Activated effector memory CD4-positive, alpha-beta T cell treated with Interleukin-2 at 50 U/mL for 16 hours (primary cell): ENCODE measurements around the gene IPCEF1.
"Not testable (repeated sequence)": the region's sequence is repeated elsewhere in the genome, so short reads cannot be mapped to it uniquely, and the experiment has no call there.

Experiments
- DNase-seq: peaks from one replicate; pipeline ENCODE4 v3.0.0-alpha.2; 2020

Gene IPCEF1

DNA sequence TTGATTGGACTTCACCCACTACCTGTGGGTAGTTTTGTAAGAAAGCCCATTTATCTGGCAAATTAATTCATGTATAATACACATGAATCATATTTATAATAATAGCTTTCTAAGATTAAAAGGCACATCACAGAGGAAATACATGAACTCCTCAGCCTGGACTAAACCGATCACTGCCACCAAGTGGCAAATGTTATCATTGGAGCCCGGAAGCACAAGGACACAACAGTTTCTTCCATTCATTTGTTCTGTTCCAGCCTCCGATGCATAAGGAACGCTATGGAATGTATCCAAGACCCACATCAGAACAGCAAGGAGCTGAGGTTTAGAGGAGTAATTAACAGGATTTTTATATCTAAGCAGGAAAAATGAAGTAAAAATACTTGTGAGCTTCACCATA, 13.9 kb upstream of the IPCEF1 start:
- DNase-seq = no peak

DNA sequence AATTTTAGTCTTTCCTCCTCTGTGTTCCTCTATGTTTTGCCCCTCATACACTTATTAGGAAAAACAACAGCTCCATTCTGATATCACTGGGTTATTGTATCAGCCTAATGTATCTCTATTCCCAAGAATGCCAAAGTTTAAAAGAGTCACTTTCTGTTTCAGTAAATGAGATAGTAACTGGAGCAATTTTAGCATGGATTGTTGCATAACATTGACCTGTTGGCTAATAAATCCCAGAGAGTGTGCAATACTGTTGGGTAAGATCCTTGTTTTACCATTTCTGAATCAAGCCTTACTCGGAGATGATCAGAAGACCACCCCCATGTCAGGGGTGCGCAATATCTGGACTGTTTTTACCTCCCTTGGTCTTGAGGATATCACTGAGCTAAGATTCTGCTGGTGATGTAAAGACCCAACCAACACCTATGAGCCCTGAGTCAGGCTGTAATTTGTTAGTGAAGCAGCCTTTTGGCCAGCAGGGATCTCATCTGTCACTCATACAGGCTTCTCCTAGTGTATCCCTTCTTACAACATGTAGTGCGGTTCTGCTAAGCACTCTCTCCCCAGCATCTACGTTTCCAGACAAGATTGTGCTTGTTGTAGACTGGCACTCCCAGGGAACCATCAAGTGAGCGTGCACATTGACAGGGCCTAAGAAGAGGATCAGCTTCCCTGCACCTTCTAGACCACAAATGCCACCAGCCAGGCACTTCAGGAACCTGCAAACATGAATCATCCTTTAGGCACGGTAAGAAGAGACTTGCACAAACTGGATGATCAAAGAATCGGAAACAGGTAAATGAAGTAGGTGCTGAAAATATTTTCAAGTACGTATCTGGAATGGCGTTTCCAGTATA, 11.5 kb upstream of the IPCEF1 start:
- no peak for DNase-seq

DNA sequence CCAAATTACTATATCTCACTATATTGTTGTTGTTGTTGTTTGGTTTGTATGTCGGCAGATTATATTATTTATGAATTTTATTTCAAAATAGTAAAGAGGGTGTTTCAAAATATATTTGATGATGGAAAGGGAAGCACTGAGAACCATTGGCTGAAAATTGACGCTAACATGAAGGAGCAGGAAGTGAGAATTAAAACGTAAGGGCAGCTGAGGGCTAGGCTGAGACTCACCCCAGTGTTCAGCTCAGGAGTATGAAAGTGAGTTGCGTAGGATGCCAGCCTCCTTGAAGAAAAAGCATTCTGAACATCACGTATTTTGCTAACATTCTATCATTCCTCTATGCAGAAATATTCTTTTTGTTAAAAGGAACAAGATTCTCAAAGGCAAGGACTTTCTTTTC, 10.7 kb upstream of the IPCEF1 start:
- no peak for DNase-seq

DNA sequence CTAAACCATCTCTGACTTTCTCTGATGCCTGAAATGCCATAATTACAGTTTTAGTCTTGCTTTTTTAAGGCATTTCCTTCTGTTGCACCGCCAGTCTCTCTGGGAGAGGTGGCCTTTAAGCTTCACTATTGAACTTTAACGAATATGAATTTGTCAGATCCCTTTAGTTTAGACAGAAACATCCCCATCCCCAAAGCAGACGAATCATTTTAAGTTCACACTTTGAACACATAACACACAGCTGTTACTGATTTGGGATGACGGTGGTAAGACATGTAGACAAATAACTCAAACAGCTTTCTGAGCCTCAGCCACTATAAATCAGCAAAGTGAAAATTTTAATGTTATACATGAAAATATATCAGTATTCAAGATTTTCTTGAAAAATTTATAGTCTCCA, 7.2 kb upstream of the IPCEF1 start:
- DNase-seq = no peak

DNA sequence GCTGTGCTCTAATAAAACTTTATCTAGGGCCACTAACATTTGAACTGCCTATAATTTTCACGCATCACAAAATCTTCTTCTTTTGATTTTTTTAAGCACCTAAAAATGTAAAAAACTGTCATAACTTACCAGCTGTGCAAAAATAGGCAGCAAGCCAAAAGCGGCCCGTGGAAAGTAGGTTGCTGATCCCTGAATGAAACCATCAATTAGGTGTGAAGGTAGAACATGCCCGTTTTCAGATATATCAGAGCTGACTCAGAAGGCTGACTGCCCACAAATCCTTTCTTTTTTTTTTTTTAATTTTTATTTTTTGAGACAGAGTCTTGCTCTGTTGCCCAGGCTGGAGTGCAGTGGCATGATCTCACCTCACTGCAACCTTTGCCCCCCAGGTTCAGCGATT, 4.9 kb upstream of the IPCEF1 start:
- DNase-seq = no peak

DNA sequence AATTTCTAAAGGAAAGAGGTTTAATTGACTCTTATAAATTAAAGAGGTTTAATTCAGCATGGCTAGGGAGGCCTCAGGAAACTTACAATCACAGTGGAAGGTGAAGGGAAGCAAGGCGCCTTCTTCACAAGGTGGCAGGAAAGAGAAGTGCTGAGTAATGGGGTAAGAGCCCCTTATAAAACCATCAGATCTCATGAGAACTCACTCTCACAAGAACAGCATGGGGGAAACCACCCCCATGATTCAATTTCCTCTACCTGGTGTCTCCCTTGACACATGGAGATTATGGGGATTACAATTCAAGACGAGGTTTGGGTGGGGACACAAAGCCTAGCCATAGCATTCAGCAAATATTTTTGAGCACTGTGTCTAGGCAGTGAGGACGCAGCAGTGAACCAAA, 3.9 kb upstream of the IPCEF1 start:
- no peak for DNase-seq

DNA sequence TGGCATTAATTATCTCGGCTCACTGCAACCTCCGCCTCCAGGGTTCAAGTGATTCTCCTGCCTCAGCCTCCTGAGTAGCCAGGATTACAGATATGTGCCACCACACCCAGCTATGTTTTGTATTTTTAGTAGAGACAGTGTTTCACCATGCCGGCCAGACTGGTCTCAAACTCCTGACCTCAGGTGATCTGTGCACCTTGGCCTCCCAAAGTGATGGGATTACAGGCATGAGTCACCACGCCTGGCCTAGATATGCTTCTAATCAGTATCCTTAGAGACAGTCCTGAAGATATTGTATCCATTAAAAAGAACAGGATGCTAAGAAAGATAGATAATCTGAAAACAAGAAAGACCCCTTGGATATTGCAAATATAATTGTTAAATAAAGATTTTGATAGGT, 3.1 kb upstream of the IPCEF1 start:
- DNase-seq = no peak

DNA sequence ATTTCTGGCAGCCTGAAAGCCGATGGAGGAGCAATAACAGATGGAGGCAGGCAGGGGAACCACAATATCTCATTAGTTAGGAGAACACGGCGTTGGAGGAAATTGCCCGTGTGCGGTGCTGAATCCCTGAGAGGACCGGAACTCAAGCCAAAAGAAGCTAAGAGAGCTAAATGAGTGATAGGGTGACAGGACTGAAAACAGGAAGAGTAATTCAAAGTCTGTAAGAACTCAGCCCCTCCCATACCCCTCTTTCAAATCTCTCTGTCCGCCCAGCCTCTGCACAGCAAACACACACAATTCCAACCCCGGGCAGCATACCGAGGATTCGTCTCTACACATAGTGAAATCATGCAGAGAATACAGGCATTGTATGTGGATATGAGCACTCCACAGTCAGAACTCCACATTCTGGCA, 2.6 kb upstream of the IPCEF1 start:
- no peak for DNase-seq

DNA sequence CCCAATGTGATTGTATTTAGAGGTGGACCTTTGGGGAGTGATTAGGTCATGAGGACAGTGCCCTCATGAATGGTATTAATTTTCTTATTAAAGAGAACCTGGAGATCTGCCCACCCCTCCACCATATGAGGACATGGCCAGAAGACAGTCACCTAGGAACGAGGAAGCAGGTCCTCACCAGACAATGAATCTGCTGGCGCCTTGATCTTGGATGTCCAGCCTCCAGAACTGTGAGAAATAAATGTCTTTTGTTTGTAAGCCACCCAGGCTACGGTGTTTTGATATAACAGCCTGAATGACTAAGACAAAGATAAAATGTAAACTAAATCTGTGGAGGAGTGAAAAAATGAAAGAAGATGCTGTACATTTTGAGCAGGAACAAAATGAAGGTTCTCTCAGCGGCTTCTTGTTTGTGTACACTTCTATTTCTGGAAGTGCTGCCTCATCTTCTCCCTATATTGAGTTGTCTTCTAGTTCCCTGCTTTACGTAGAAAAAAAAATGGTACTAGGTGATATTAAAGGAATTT, 1.5 kb upstream of the IPCEF1 start:
- no peak for DNase-seq

DNA sequence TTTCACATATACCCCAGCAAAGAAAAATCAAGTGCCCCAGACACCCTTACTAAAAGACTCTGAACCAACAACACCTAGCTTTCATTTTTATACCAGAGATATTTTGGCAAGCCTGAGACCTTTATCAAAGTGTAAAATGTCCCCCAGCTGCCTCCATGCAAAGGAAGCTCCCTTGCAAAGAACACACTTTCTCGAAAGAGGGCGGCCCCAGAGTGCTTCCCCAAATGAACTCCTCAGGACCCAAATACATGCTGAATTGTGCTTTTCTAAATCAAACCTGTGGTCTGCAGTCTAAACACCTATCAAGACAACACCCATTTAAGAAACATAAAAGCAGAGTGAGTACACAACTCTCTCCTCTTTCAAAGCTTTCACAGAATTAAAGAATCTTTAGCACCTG, 490 bp downstream of the IPCEF1 start:
- DNase-seq = no peak

DNA sequence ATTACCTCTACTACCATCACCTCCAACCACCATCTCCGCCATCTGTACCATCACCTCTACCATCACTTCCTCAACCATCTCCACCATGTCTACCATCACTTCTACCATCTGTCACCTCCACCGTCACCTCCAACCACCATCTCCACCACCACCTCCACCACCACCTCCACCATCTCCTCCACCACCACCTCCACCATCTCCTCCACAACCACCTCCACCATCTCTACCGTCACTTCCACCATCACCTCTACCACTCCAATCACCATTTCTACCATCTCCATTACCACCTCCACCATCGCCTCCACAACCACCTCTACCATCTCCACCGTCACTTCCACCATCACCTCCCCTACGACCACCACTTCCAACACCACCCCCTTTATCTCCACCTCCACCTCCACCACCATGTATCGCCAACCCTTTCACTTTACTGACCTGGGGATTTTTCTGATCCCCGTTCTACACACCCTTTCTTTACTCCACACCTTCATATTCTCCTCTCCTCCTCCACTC, 2.3 kb downstream of the IPCEF1 start:
- DNase-seq = no peak

DNA sequence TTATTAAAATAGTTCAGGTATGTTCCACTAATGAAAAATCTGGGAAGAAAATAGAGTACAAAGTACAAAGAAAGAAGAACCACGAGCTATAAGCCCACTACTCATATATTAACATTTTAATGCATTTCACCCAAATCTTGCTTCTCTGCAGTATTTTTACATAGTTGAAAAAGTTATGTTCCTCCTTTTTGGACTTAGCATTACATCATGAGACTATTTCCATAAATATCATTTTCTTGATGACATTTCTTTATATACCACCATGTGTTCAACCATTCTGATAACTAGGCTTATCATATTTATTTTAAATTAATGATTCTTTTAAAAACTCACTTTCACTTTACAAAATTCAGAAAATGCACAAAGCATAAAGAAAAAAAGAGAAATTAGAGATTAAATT, 3.0 kb downstream of the IPCEF1 start:
- no peak for DNase-seq

DNA sequence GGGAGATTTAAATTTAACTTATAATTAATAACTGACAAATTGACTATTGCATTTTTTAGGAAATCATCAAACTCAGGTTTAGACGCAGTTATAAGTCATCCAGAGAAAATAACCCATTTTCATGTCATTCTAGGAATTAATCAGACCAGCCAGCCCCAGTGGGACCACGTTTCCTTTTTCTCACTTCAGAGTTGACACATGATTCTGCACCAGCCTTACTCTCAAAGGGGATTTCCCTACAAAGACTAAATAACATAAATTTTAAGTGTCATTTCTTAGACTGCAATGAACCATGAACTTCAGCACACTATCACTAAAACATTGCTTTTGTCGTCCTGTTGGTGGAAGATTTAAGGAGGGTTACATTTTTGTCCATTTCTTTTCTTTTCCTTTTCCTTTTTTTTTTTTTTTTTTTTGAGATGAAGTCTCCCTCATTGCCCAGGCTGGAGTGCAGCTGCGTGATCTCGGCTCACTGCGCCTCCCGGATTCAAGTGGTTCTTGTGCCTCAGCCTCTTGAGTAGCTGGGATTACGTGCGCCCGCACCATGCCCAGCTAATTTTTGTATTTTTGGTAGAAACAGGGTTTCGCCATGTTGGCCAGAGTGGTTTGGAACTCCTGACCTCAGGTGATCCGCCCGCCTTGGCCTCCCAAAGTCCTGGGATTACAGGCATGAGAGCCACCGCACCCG, 3.6 kb downstream of the IPCEF1 start:
- no peak for DNase-seq

DNA sequence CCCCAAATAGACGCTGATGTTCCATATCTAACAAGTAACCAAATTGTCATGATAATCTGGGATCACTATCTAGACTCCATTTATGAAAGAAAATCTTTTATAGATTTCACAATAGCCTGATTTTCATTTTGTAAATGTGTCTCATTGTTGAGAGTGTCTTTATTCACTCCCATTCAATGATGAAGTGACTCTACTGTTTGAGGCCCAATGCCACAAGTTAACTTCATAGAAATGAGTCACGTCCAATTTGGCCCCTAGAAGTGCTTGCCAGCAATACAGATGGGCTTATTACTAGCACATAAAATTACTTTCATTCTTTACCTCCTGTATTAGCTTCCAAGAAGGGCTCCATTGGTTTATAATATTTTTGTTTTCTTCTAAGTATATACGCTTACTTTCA, 6.3 kb downstream of the IPCEF1 start:
- DNase-seq = no peak

DNA sequence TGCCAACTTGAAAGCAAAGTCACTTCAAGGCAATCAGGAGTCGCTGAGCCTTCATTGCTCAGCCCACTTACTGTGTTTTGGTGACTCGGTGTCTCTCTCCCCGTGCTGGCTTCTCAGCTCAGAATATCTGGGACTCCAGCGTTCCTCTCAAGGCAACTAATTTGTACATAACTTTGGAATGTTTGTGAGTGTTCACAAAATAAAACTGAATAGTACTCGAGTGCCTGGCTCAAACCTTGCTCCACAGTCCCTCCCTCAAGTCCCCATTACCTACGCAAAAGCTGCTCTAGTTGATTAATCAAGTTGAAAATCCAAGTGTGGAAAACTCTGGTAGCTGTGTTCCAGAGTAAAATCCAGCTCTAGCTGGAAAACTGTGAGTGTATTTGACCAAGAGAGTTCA, 8.6 kb downstream of the IPCEF1 start:
- no peak for DNase-seq

DNA sequence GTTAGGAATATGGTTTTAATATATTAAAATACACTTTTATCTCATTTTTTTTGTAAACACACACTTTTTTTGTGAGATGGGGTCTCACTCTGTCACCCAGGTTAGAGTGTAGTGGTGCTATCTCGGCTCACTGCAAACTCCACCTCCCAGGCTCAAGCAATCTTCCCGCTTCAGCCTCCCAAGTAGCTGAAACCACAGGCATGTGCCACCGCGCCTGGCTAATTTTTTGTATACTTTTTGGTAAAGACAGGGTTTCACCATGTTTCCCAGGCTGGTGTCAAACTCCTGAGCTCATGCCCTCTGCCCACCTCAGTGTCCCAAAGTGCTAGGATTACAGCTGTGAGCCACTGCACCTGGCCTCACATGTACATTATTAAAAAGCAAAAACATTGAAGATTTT, 10.8 kb downstream of the IPCEF1 start:
- DNase-seq = no peak

DNA sequence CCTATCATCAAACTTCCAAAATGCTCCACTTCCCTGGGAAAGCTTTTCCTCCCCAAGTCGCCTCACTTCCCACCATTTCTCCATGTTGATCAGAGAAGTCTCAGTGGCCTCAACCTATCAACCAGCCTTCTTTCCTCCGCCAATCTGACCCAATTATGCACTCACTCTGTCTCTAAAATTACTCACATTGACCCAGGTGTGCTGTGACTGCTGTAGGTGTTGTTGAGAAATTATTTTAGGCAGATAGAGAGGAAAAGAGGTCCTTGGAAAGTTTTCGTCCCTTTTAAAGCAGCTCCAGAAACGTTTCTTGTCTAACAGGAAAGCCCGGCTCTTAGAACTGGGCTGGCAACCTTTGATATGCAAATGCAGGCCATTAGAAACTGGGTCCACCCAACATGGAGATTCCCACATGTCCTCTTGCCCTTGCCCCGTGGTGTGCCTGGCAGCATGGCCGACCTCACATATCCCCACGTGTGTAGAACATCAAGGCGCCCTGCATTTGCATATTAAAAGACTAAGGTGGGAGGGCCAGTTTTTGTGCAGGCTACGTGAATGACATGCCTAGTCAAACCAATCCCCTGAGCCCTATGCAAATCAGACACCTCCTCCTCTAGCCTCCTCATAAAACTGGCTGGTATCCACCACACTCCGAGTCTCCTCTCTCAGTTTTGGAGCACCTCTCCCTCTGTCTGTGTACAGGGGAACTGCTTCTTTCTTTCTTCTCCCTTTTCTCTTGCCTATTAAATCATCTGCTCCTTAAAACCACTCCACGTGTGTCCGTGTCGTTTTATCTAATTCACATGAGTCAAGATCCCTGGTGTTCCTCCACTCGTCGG, 12.9 kb downstream of the IPCEF1 start:
- DNase-seq = no peak

DNA sequence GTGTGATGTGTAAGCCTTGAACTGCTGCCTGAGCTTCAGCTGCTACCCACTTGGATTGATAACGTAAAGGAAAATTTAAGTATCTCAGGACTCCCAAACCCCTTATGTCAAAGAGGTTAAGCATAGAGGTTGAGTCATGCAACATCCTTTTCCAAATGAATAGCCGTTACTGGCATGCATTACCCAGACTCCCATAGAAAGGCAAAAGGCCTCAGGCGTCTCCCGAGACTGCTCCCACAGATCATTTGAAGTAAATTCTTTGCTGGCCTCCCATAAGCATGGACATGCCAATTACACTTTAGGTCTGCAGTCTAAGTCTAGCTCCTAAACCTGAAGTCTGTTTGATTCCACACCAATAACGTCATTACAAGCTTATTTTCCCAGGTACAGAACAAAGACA, 14.7 kb downstream of the IPCEF1 start:
- no peak for DNase-seq

DNA sequence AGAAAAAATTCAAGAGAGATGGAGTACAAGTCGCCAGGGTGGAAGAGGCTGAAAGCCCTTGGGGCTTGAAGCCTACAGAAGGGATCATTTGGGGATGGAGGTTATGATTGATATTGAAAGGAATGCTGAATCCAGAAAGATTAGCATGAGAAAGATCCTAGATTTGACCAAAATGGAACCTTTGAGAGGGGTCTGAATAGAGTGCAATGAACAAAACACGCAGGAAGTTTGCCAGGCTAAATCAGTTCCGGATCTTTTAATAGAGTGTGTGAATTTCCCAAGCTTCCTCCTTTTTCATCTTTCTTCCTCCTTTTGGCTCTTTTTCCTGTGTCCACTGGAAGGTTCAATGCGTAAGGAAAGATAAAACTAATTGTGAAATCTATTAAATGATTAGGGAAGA, 15.3 kb downstream of the IPCEF1 start:
- DNase-seq = no peak

DNA sequence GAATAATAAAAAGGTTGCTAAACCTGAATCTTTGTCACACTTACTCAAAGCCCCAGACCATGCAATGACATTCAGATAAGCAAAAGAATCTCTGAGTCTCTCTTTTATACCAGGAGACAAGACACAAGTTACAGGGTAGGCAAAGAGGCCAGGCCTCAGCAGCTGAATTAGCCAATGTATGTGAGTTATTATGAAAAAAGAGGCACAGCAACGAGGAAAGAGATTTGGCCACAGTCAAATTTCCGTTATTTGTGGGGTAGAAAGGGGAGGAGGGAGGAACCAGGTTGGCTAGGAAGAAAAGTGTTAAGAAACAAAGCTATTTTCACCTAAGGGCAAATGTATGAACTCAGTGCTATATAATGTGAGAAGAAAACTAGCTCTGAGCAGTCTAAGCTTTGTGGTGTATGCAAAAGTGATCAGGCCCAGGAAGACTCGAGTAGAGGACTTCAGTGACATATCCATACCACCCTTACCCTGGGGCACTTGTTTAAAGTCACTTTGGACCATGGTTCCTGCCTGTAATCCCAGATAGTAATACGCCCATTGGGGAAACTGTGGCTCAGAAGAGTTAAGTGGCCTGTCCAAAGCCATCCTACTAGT, 19.1 kb downstream of the IPCEF1 start:
- DNase-seq = no peak

DNA sequence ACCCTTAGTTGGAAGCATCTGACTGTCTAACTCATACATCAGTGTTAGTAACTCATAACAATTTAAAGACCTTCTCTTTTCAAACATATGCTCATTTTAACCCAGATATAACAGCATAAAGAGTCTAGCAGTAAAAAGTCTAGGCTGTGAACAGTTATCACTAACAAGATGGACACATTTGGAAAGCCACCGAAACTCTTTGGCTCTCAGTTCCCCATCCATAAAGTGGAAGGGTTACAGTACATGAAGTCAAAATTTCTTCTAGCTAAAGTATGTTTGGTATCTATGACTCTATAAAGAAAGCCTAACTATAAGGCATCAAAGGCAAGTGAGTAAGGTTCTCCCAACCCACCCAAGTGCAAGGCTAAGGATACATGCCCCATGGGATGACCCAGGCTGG, 22.5 kb downstream of the IPCEF1 start:
- DNase-seq = not testable (repeated sequence)

DNA sequence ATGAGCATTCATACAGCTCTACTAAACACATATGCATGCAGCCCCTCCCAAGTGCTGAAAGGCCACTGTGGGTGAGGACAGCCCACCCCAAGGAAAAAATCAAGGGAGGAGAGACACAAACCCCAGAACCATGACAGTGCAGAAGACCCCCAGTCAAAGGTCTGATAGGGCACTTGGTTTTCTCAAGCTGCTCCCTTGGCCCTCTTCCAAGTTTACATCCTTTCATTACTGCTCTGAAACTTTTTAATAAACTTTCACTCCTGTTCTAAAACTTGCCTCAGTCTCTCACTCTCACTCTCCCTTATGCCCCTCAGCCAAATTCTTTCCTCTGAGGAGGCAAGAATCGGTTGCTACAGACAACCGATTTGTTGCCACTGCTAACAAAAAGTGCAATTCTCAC, 24.9 kb downstream of the IPCEF1 start:
- DNase-seq = no peak
